ENCODE results near the gene PCF11. TPM values are rescaled to one million over a fixed set of nuclear protein-coding genes. Genes with fewer than 3 reads are reported as not detected.

The PCF11 gene
- total RNA-seq, 1 donor from 2014 or later, result 40.7 TPM

- Histone ChIP-seq H3K4me2 (ENCODE audit: low read length) (no peak overlapping the region), H3K79me2 (ENCODE audit: insufficient read depth, low read length) (no peaks in the 10 kb centered on the region), H4K20me1 (ENCODE audit: insufficient read depth, low read length) (no peaks in the 10 kb centered on the region), H2AFZ (ENCODE audit: low read depth, low read length) (no peak overlapping the region), H3K4me3 (ENCODE audit: insufficient read depth, low read depth, low read length) (no peak overlapping the region), H3K9ac (ENCODE audit: low read length) (no peak overlapping the region), H3K4me1 (ENCODE audit: insufficient read depth, low read length) (no peaks in the 10 kb centered on the region), H3K36me3 (ENCODE audit: insufficient read depth, low read length) (no peaks in the 10 kb centered on the region), H3K9me3 (ENCODE audit: insufficient read depth, low read depth, low read length) (no peaks in the 10 kb centered on the region), H3K27me3 (ENCODE audit: insufficient read depth, low read length) (no peaks in the 10 kb centered on the region), H3K27ac (ENCODE audit: low read depth, low read length) (no peak overlapping the region)
- Mint-ChIP-seq H3K36me3 (ENCODE audit: low read depth, unreplicated experiment) (no peaks in the 10 kb centered on the region), H3K9me3 (ENCODE audit: unreplicated experiment) (no peaks in the 10 kb centered on the region), H3K27me3 (ENCODE audit: low read depth, unreplicated experiment) (no peaks in the 10 kb centered on the region), H3K27ac (ENCODE audit: unreplicated experiment) (no peak overlapping the region), H3K4me1 (ENCODE audit: low read depth, unreplicated experiment) (peaks cover 2% of the 10 kb centered on the region), H3K4me3 (ENCODE audit: unreplicated experiment) (no peak overlapping the region)
- DNase-seq (ENCODE audit: low read depth), result peak; percentile 25
- FAIRE-seq, result no peak
- TF ChIP-seq CTCF (IDR thresholded peaks at IDR 0.05; ENCODE audit: insufficient read depth, low read depth, low read length), result no peak
- no peak for TF ChIP-seq EZH2 (IDR thresholded peaks at IDR 0.05; ENCODE audit: insufficient read depth, low read length)
These were observed 65.6 kb downstream of the PCF11 start for GRCh38 chr11:83222499-83222898.

DNA sequence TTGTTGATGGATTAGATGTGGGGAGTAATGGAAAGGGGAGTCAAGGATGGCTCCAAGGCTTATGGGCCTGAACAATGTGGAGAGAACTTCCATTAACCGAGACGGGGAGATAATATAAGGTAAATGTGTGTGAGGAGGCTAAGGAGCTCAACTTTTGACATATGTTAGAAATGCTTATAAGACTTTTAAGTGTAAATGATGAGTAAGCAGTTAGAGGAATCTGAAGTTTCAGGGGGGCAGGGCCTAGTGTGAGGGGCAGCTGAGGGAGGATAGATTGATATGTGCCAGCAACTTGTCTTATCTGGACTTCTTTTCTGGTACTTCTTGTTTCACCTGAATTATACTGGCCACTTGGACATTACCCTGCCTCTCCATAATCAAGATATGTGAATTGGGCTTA is 66.5 kb downstream of the PCF11 start:
- Histone ChIP-seq H2AFZ (ENCODE audit: low read depth, low read length) (no peak overlapping the region), H3K4me2 (ENCODE audit: low read length) (no peak overlapping the region), H3K4me3 (ENCODE audit: insufficient read depth, low read depth, low read length) (no peak overlapping the region), H3K27me3 (ENCODE audit: insufficient read depth, low read length) (no peaks in the 10 kb centered on the region), H3K4me1 (ENCODE audit: insufficient read depth, low read length) (no peaks in the 10 kb centered on the region), H3K9ac (ENCODE audit: low read length) (no peak overlapping the region), H3K9me3 (ENCODE audit: insufficient read depth, low read depth, low read length) (no peaks in the 10 kb centered on the region), H4K20me1 (ENCODE audit: insufficient read depth, low read length) (no peaks in the 10 kb centered on the region), H3K79me2 (ENCODE audit: insufficient read depth, low read length) (no peaks in the 10 kb centered on the region), H3K27ac (ENCODE audit: low read depth, low read length) (no peak overlapping the region), H3K36me3 (ENCODE audit: insufficient read depth, low read length) (no peaks in the 10 kb centered on the region)
- DNase-seq (ENCODE audit: low read depth) (no peak), FAIRE-seq (no peak)
- H3K27ac Mint-ChIP-seq (ENCODE audit: unreplicated experiment), result no peak overlapping the region
- H3K27me3 Mint-ChIP-seq (ENCODE audit: low read depth, unreplicated experiment), result no peaks in the 10 kb centered on the region
- H3K4me1 Mint-ChIP-seq (ENCODE audit: low read depth, unreplicated experiment), result peaks cover 2% of the 10 kb centered on the region
- TF ChIP-seq EZH2 (IDR thresholded peaks at IDR 0.05; ENCODE audit: insufficient read depth, low read length) (no peak), CTCF (IDR thresholded peaks at IDR 0.05; ENCODE audit: insufficient read depth, low read depth, low read length) (no peak)
- no peaks in the 10 kb centered on the region for H3K36me3 Mint-ChIP-seq (ENCODE audit: low read depth, unreplicated experiment)
- H3K4me3 Mint-ChIP-seq (ENCODE audit: unreplicated experiment), result no peak overlapping the region
- no peaks in the 10 kb centered on the region for H3K9me3 Mint-ChIP-seq (ENCODE audit: unreplicated experiment)

- Mint-ChIP-seq H3K9me3 (ENCODE audit: unreplicated experiment) (no peaks in the 10 kb centered on the region), H3K27ac (ENCODE audit: unreplicated experiment) (no peak overlapping the region), H3K4me3 (ENCODE audit: unreplicated experiment) (no peak overlapping the region), H3K27me3 (ENCODE audit: low read depth, unreplicated experiment) (no peaks in the 10 kb centered on the region), H3K36me3 (ENCODE audit: low read depth, unreplicated experiment) (peaks cover 2% of the 10 kb centered on the region), H3K4me1 (ENCODE audit: low read depth, unreplicated experiment) (no peaks in the 10 kb centered on the region)
- Histone ChIP-seq H3K4me3 (ENCODE audit: insufficient read depth, low read depth, low read length) (no peak overlapping the region), H3K27ac (ENCODE audit: low read depth, low read length) (no peak overlapping the region), H3K4me1 (ENCODE audit: insufficient read depth, low read length) (no peaks in the 10 kb centered on the region), H3K9ac (ENCODE audit: low read length) (no peak overlapping the region), H3K9me3 (ENCODE audit: insufficient read depth, low read depth, low read length) (no peaks in the 10 kb centered on the region), H3K27me3 (ENCODE audit: insufficient read depth, low read length) (no peaks in the 10 kb centered on the region), H3K79me2 (ENCODE audit: insufficient read depth, low read length) (no peaks in the 10 kb centered on the region), H3K36me3 (ENCODE audit: insufficient read depth, low read length) (no peaks in the 10 kb centered on the region), H2AFZ (ENCODE audit: low read depth, low read length) (no peak overlapping the region), H4K20me1 (ENCODE audit: insufficient read depth, low read length) (no peaks in the 10 kb centered on the region), H3K4me2 (ENCODE audit: low read length) (no peak overlapping the region)
- no peak for TF ChIP-seq EZH2 (IDR thresholded peaks at IDR 0.05; ENCODE audit: insufficient read depth, low read length)
- no peak for TF ChIP-seq CTCF (IDR thresholded peaks at IDR 0.05; ENCODE audit: insufficient read depth, low read depth, low read length)
- FAIRE-seq (no peak), DNase-seq (ENCODE audit: low read depth) (peak; percentile 32)
These were observed 78.9 kb downstream of the PCF11 start for GRCh38 chr11:83235825-83236224.

Other genes starting within 250 kb of the PCF11 start
- gene RAB30, start 85.2 kb upstream of the PCF11 start, total RNA-seq, result 35.5 and 40.0 TPM in 2 replicates
- 15.0 and 16.4 TPM in 2 replicates for gene ANKRD42, start 36.6 kb downstream of the PCF11 start, total RNA-seq
- gene CCDC90B, start 129.2 kb downstream of the PCF11 start, total RNA-seq, result 67.5 and 68.0 TPM in 2 replicates

Data from astrocyte (in vitro differentiated cells and primary cell).